AG04450 (cell line): ENCODE data around the gene MMP24OS. TPM values are rescaled to one million over a fixed set of nuclear protein-coding genes. Genes with fewer than 3 reads are reported as not detected.

Experiments
- CTCF ChIA-PET: fragments of 300-600, 350-600 bp; formaldehyde crosslinking; extraction: SDS; loops from one replicate; lab custom pipeline; 2022; ENCODE audit warnings: antibody characterized with exemption, inconsistent platforms; lab: Charles Lee
- POLR2A ChIA-PET: fragments of 350-600 bp; formaldehyde crosslinking; extraction: SDS; loops from one replicate; lab custom pipeline; 2021; ENCODE audit warnings: antibody characterized with exemption, inconsistent platforms; lab: Yijun Ruan, JAX
- DNase-seq: peaks from one replicate; pipeline ENCODE4 v3.0.0-alpha.2; 2011; ENCODE audit warnings: low read depth, low spot score
- H3K27ac ChIP-seq: one replicate; pipeline ENCODE4 v1.5.1; 2012; ENCODE audit warnings: low read depth, low read length, control low read depth
- H3K27me3 ChIP-seq: one replicate; pipeline ENCODE4 v1.6.0; 2012; ENCODE audit warnings: low read length; ENCODE audit not compliant: control insufficient read depth, insufficient read depth
- H3K4me3 ChIP-seq: 2 replicates; pipeline ENCODE4 v1.5.1; 2011; ENCODE audit warnings: mild to moderate bottlenecking, low read depth, low read length, control low read depth
- H3K9me3 ChIP-seq: 2 replicates; pipeline ENCODE4 v1.5.1; 2012; ENCODE audit warnings: low read length; ENCODE audit not compliant: control insufficient read depth, insufficient read depth
- polyA plus RNA-seq: library from polyadenylated mRNA; depleted of rRNA; stranded (reverse); fragments of >200 nt; gene quantifications from 2 replicates; pipeline ENCODE4 v1.2.3, GENCODE V29; 2011
- TF ChIP-seq, protein P1 (sequence below): IDR thresholded peaks from 2 replicates; pipeline ENCODE4 v1.5.1; 2011; ENCODE audit warnings: low read depth, low read length, control low read depth, inconsistent platforms

Gene MMP24OS
- polyA plus RNA-seq, 1 experiment: 35.3 TPM

DNA sequence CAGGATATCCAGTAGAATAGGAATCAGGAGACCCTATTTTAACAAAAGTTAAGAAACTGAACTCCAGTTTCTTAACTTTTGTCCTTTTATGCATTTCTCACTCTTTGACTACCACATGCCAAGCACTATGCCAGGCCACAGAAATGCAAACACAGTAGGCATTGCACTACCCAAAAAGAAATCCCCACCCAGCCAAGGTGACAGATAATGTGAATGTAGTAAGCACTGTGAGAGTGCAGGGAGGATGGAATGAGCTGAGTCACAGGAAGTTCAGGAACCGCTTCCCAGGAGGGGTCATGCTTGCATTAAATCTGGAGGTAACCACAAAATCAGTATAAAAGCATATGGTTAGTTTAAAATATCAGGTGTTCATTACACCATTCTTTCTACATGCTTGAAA, 34.4 kb upstream of the MMP24OS start:
- ChIA-PET CTCF (no interaction called here), POLR2A (interaction anchor here (0.6 to 0.7 kb wide), 3 partner anchors 34 to 922 kb away, joined by 3 to 5 read pairs (median 3); partner anchors contain the start of gene MMP24OS)
- DNase-seq: peak; percentile 87
- no peaks in the 10 kb centered on the region for H3K9me3 ChIP-seq
- no peak overlapping the region for H3K4me3 ChIP-seq
- TF ChIP-seq, protein P1, sequence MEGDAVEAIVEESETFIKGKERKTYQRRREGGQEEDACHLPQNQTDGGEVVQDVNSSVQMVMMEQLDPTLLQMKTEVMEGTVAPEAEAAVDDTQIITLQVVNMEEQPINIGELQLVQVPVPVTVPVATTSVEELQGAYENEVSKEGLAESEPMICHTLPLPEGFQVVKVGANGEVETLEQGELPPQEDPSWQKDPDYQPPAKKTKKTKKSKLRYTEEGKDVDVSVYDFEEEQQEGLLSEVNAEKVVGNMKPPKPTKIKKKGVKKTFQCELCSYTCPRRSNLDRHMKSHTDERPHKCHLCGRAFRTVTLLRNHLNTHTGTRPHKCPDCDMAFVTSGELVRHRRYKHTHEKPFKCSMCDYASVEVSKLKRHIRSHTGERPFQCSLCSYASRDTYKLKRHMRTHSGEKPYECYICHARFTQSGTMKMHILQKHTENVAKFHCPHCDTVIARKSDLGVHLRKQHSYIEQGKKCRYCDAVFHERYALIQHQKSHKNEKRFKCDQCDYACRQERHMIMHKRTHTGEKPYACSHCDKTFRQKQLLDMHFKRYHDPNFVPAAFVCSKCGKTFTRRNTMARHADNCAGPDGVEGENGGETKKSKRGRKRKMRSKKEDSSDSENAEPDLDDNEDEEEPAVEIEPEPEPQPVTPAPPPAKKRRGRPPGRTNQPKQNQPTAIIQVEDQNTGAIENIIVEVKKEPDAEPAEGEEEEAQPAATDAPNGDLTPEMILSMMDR: no peak
- no peaks in the 10 kb centered on the region for H3K27me3 ChIP-seq
- H3K27ac ChIP-seq: peak overlapping the region; percentile 89

DNA sequence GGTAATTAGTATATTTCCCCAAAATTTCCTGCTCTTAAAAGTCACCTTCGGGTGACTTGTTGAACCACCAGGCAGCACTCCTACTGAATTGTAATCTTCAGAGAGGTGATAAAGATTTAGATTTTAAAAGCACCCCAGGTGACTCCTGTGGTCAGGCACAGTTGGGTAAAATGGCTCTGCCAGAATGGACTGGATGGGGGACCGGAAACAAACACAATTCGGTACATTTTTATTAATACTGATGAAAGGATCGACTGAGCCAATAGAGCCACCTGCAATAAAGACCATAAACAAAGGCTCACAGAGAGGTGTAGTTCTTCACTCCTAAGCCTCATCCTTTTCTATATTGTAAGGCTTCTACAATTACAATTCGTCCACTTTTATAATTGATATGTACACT, 33.9 kb upstream of the MMP24OS start:
- no peaks in the 10 kb centered on the region for H3K27me3 ChIP-seq
- H3K4me3 ChIP-seq: no peak overlapping the region
- ChIA-PET POLR2A (interaction anchor here (0.6 to 0.7 kb wide), 2 partner anchors 34 to 215 kb away, joined by 3 to 5 read pairs; partner anchors contain the start of gene MMP24OS), CTCF (no interaction called here)
- no peak for DNase-seq
- TF ChIP-seq, protein P1: no peak
- no peaks in the 10 kb centered on the region for H3K9me3 ChIP-seq
- peak overlapping the region; percentile 89 for H3K27ac ChIP-seq

DNA sequence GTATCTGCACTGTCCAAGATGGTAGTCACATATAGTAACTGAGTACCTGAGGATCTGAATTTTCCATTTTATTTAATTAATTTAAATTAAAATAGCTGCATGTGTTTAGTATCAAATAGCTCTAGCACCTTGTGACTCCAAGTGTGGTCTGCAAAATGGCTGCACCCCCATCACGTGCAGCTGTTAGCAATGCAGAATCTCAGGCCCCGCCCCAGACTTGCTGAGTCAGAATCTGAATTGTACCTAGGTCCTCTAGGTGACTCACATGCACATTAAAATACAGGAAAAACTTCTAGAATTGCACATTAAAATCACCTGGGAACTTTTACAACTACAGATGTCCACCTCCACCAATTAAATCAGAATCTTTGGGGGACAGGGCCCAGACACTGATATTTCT, 33.5 kb upstream of the MMP24OS start:
- no peak for DNase-seq
- Histone ChIP-seq H3K27ac (peak overlapping the region; percentile 89), H3K9me3 (no peaks in the 10 kb centered on the region), H3K4me3 (no peak overlapping the region), H3K27me3 (no peaks in the 10 kb centered on the region)
- TF ChIP-seq, protein P1: no peak
- ChIA-PET CTCF (no interaction called here), POLR2A (interaction anchor here (0.6 to 0.7 kb wide), 2 partner anchors 33 to 215 kb away, joined by 3 to 5 read pairs; partner anchors contain the start of gene MMP24OS)

DNA sequence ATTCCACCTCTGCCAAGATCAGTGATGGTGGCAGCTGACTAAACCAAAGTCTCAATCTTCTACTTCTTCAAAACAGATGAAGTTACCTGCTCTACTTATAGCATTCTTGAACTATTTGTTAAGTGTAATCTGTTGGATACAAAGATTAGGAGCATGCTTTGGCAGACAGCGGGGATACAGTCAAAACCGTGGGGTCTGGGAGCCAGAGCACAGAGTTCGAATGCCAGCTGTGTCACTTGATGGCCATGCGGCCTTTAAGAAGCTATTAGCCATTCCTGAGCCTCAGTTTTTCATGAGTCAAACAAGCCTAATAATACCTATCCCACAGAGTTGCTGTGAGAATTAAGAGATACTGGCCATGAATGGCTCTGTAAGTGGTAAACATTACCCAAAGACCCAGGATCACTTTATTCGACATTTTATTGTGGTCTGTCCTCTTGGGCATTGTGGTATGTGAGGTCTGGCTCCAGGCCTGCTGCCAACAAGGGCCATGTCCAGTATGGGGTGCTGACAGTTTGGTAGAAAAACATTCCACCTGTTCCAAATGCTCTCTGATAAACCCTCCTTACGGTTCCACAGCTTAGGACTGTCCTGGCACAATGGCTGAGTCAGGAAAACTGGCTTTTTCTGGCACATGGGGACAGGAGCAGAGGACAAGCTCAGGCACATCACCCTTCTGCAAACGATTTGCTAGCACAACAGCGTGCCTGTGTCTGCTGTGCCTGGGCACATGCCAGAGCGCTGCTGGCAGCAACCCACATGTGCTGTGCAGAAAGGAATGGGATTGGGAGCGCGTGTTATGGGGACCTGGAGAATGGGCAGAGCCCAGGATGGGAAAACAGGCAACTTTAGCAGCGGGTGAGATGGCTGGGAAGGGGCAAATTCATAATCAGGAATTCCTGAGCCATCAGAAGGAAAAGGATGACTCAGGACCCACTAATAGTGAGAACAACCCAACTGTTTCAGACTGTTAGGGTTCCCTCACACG, 30.0 kb upstream of the MMP24OS start:
- ChIA-PET CTCF (interaction anchor here (0.6 to 7.1 kb wide), 12 partner anchors 10 to 659 kb away, joined by 3 to 120 read pairs (median 4); partner anchors contain the start of gene GDF5), POLR2A (interaction anchor here (1.3 kb wide), 1 partner anchor 31 kb away, joined by 3 read pairs; no protein-coding TSS in a partner anchor)
- Histone ChIP-seq H3K9me3 (no peaks in the 10 kb centered on the region), H3K27me3 (no peaks in the 10 kb centered on the region), H3K27ac (peak overlapping the region; percentile 95), H3K4me3 (no peak overlapping the region)
- TF ChIP-seq, protein P1: no peak
- no peak for DNase-seq
